Retina (tissue), 1 donor: ENCODE measurements around the gene GIMAP1.
"Not testable (repeated sequence)": the region's sequence is repeated elsewhere in the genome, so short reads cannot be mapped to it uniquely, and the experiment has no call there.

Experiments used
- DNase-seq: peaks from one replicate; pipeline ENCODE4 v3.0.0-alpha.2; 2016

GIMAP1 gene

GRCh38 chr7:150716368-150716767, at the start of gene GIMAP1:
Gene GIMAP1, plus strand, starts transcription at chr7:150716613. Its CDS starts 2,435 bp downstream, at chr7:150719048.
- no peak for DNase-seq

- no peak for DNase-seq
These were observed 47.9 kb upstream of the GIMAP1 start for GRCh38 chr7:150668472-150668911.

- DNase-seq, result no peak
These were observed 47.4 kb upstream of the GIMAP1 start for GRCh38 chr7:150668977-150669376.

- DNase-seq, result not testable (repeated sequence)
These were observed 44.4 kb upstream of the GIMAP1 start for GRCh38 chr7:150671798-150672585.

- no peak for DNase-seq
These were observed 40.7 kb upstream of the GIMAP1 start for GRCh38 chr7:150675714-150676113.

GRCh38 chr7:150676276-150676675, 40.1 kb upstream of the GIMAP1 start:
- not testable (repeated sequence) for DNase-seq

- DNase-seq, result not testable (repeated sequence)
These were observed 39.6 kb upstream of the GIMAP1 start for GRCh38 chr7:150676854-150677253.

GRCh38 chr7:150678601-150679000, 37.8 kb upstream of the GIMAP1 start:
- not testable (repeated sequence) for DNase-seq

- DNase-seq, result not testable (repeated sequence)
These were observed 36.0 kb upstream of the GIMAP1 start for GRCh38 chr7:150680364-150680763.

GRCh38 chr7:150685219-150686029, 31.0 kb upstream of the GIMAP1 start, which contains the start of gene GIMAP2:
Gene GIMAP2, plus strand, starts transcription at chr7:150685706. Its CDS starts 1,354 bp downstream, at chr7:150687060.
- DNase-seq, result no peak

- no peak for DNase-seq
These were observed 30.3 kb upstream of the GIMAP1 start for GRCh38 chr7:150686030-150686631.

- no peak for DNase-seq
These were observed 27.8 kb upstream of the GIMAP1 start for GRCh38 chr7:150688630-150689029.

- DNase-seq, result no peak
These were observed 20.8 kb upstream of the GIMAP1 start for GRCh38 chr7:150695654-150696053.

GRCh38 chr7:150703209-150703608, 13.2 kb upstream of the GIMAP1 start:
- DNase-seq, result no peak

- no peak for DNase-seq
These were observed 1.1 kb upstream of the GIMAP1 start for GRCh38 chr7:150715293-150715692.

- no peak for DNase-seq
These were observed 675 bp upstream of the GIMAP1 start for GRCh38 chr7:150715738-150716137.

GRCh38 chr7:150716939-150717338, 526 bp downstream of the GIMAP1 start:
- no peak for DNase-seq

- no peak for DNase-seq
These were observed 1.5 kb downstream of the GIMAP1 start for GRCh38 chr7:150717814-150718420.

- no peak for DNase-seq
These were observed 3.0 kb downstream of the GIMAP1 start for GRCh38 chr7:150719436-150719835.

GRCh38 chr7:150719960-150720891, 3.8 kb downstream of the GIMAP1 start:
- DNase-seq, result no peak

- no peak for DNase-seq
These were observed 5.6 kb downstream of the GIMAP1 start for GRCh38 chr7:150721970-150722373.
